GM13976 (cell line): ENCODE results near the gene SLC1A3.
"Not testable (repeated sequence)": the region's sequence is repeated elsewhere in the genome, so short reads cannot be mapped to it uniquely, and the experiment has no call there.

ENCODE experiments used
- DNase-seq: peaks from one replicate; pipeline ENCODE4 v3.0.0; 2012; ENCODE audit warnings: low spot score
- in situ Hi-C: fragments of 300-500 bp; cut with MboI; formaldehyde crosslinking; loops from one replicate; pipeline ENCODE4 v1.12.0; 2022; ENCODE audit warnings: low sequenced_read_pairs, mixed read lengths, inconsistent platforms; ENCODE audit not compliant: unreplicated experiment
- TF ChIP-seq, protein P1 (sequence below): IDR thresholded peaks from 2 replicates; pipeline ENCODE4 v1.5.1; 2012; ENCODE audit warnings: borderline replicate concordance, mild to moderate bottlenecking; ENCODE audit not compliant: insufficient read depth; ENCODE audit errors: extremely low read depth, missing control alignments, control extremely low read depth

SLC1A3 gene

DNA sequence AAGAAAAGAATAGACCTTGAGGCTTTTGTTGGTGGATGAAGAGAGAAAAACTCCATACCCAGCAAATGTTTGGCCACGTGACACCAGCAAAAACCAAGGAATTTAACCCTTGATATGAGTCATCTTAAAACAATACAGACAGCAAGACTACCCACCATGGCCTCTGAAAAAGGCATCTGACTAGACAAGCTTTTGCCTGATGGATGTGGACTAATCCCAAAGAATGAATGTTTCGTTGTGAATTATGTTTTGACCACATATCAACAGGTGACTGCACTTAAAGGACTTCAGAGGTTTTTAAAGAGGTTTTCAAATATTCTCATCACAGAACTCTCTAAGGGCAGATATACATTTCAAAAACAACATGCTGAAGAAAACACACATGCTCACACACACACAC lies 33.0 kb upstream of the SLC1A3 start:
- in situ Hi-C loops = no loop called here
- TF ChIP-seq, protein P1, sequence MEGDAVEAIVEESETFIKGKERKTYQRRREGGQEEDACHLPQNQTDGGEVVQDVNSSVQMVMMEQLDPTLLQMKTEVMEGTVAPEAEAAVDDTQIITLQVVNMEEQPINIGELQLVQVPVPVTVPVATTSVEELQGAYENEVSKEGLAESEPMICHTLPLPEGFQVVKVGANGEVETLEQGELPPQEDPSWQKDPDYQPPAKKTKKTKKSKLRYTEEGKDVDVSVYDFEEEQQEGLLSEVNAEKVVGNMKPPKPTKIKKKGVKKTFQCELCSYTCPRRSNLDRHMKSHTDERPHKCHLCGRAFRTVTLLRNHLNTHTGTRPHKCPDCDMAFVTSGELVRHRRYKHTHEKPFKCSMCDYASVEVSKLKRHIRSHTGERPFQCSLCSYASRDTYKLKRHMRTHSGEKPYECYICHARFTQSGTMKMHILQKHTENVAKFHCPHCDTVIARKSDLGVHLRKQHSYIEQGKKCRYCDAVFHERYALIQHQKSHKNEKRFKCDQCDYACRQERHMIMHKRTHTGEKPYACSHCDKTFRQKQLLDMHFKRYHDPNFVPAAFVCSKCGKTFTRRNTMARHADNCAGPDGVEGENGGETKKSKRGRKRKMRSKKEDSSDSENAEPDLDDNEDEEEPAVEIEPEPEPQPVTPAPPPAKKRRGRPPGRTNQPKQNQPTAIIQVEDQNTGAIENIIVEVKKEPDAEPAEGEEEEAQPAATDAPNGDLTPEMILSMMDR = no peak
- no peak for DNase-seq

DNA sequence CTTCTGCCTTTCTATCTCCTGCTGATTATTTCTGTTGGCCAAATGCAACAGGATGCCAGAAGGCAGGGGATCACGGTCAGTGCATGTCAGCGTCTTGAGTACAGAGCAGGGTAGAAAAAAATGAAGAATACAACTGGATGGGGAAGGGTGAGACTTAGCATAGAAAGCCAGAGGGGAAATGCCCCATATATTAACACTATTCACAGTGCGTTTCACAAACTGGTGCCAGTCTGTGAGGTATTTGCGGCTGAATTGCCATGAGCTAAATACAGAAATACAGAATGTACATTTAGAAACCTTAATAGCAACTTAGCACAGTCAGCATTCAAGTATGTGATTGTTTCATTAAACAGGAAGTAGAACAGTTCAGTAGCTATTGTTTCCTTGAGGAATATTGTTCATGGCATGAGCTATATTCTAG lies 31.0 kb upstream of the SLC1A3 start:
- TF ChIP-seq, protein P1 = no peak
- in situ Hi-C loops = no loop called here
- DNase-seq = no peak

DNA sequence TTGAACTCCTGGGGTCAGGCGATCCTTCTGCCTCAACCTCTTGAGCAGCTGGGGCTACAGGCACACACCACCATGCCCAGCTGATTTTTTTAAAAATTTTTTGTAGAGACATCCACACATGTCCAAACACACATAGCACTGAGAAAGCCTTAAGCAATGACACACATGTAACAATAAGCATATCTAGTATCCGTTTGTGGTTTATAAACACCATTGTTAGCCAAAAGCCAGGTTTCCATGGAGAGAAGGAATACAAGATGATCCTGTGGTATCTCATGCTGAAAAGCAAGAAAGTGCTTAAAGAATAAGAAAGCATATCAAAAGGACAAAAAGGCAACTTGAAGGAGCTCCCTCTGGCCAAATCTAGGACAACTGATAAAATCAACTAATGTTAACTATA lies 29.7 kb upstream of the SLC1A3 start:
- TF ChIP-seq, protein P1 = no peak
- in situ Hi-C loops = no loop called here
- DNase-seq = no peak

DNA sequence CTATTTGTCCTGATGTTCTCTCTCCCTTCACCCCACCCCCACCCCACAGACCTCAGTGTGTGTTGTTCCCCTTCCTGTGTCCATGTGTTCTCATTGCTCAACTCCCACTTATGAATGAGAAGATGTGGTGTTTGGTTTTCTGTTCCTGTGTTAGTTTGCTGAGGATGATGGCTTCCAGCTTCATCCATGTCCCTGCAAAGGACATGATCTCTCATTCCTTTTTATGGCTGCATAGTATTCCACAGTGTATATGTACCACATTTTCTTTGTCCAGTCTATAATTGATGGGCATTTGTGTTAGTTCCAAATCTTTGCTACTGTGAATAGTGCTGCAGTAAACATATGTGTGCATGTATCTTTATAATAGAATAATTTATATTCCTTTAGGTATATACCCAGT lies 26.5 kb upstream of the SLC1A3 start:
- in situ Hi-C loops, DNase-seq: not testable (repeated sequence)

DNA sequence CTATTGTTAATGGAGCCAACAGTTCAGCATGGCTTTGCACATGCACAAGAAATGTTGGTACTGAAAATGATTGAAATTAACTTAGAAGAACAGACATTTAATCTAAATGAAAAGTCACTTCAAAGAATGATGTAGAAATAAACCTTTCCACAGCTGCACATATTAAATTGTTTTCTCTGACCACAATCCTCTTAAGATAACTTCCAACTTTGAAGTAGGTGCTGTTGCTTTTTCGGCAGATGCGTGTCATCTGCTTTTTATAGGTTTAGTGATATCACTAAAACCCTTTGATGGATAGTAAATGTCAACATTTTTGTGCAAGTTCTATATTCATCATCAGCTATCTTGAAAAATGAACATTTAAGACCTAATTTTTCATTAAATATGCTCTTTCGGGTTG lies 25.3 kb upstream of the SLC1A3 start:
- in situ Hi-C loops = no loop called here
- TF ChIP-seq, protein P1 = no peak
- no peak for DNase-seq

DNA sequence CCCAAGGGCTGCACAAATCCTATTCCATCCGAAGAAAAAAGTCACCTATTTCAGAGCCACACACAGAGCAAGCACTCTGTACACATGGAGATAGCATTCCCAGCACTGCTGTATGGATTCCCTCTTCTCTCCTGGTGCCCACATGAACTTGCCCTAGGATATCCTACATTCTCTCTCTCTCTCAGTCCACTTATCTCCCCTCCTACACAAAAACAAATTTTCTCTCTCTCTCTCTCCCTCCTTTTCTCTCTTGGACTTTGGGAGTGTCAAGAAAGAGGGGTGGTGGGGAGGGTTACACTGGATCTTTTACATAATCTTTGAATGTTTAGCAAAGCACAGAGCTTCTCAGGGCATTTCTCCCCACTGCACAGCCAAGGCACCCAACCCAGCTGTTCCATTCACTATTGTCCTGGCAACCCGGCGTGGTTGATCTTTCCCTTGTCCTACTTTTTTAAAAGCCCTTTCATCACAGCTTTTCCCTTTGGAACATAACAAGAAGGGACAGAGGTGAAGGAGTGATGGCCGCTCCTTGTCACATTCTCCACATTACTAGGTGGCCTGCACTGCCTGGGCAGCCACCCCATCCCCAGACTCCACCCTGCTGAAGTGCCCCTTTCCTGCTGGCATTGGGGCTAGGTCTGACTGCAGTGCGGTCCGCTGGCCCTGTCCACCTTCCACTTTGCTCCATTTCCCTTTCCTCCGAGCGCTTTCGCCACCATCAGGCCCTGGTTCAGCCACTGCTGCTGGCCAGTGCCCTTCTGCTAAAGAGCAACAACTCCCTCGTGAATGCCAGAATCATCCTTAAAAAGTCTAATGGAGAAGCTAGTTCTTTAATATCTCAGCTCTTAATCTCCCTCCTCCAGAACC lies 22.2 kb upstream of the SLC1A3 start:
- no peak for DNase-seq
- in situ Hi-C loops = no loop called here

DNA sequence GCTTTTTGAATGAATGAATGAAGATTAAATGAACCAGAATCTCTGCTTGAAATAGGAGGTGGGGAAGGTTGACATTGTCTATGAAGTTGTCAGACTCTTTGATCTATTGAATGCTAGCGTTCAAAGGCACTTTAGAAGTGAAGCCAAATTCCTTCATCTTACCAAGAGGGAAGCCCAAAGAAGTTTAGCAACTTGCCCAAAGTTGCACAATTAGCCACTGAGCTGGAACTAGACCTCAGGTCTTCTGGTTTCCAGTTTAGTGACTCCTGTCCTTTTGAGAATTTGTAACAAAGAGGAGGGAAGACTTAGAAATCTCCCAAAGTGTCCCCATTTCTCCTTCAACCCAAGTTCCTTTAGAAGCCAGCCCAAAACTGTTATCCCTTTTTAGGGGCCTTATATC lies 20.7 kb upstream of the SLC1A3 start:
- no peak for DNase-seq
- in situ Hi-C loops = no loop called here
- TF ChIP-seq, protein P1 = no peak

More for the DNA sequence above, 22.2 kb upstream of the SLC1A3 start:
- TF ChIP-seq, protein P1 = no peak
